MM.1S (cell line): ENCODE measurements around the gene MIF.

Source experiments
- DNase-seq: peaks from one replicate; pipeline ENCODE4 v3.0.0-alpha.2; 2015
- H2AFZ ChIP-seq: fragments of 300-600 bp; sonication (generic); 2 replicates; pipeline ENCODE4 v1.6.0; 2016; ENCODE audit warnings: antibody characterized with exemption, low read length
- H3F3A ChIP-seq: fragments of 300-600 bp; sonication (generic); 2 replicates; pipeline ENCODE4 v1.6.1; 2016; ENCODE audit warnings: mild to moderate bottlenecking, antibody characterized with exemption, low read length, moderate library complexity, mixed read lengths; ENCODE audit not compliant: insufficient read depth
- H3K27ac ChIP-seq: fragments of 300-600 bp; sonication (generic); 2 replicates; pipeline ENCODE4 v1.5.1; 2016; ENCODE audit warnings: mild to moderate bottlenecking, low read length
- H3K27me3 ChIP-seq: fragments of 300-600 bp; sonication (generic); replicated peaks from 2 replicates; pipeline ENCODE4 v1.6.0; 2016; ENCODE audit warnings: low read length; ENCODE audit not compliant: insufficient read depth
- H3K36me3 ChIP-seq: fragments of 300-600 bp; sonication (generic); replicated peaks from 2 replicates; pipeline ENCODE4 v1.6.1; 2016; ENCODE audit warnings: mild to moderate bottlenecking, low read length, mixed read lengths; ENCODE audit not compliant: insufficient read depth
- H3K4me1 ChIP-seq: fragments of 300-600 bp; sonication (generic); 2 replicates; pipeline ENCODE4 v1.6.1; 2016; ENCODE audit warnings: low read length, mixed read lengths
- H3K4me2 ChIP-seq: fragments of 300-600 bp; sonication (generic); 2 replicates; pipeline ENCODE4 v1.6.0; 2016; ENCODE audit warnings: low read depth, low read length
- H3K4me3 ChIP-seq: fragments of 300-600 bp; sonication (generic); 2 replicates; pipeline ENCODE4 v1.5.1; 2016; ENCODE audit warnings: low read length, mixed read lengths
- H3K79me2 ChIP-seq: fragments of 300-600 bp; sonication (generic); 2 replicates; pipeline ENCODE4 v1.6.1; 2016; ENCODE audit warnings: mixed run types, low read length, mixed read lengths
- H3K9ac ChIP-seq: fragments of 300-600 bp; sonication (generic); 2 replicates; pipeline ENCODE4 v1.6.1; 2016; ENCODE audit warnings: low read length, mixed read lengths
- H3K9me2 ChIP-seq: fragments of 300-600 bp; sonication (generic); replicated peaks from 2 replicates; pipeline ENCODE4 v1.6.1; 2016; ENCODE audit warnings: mild to moderate bottlenecking, low read length, mixed read lengths; ENCODE audit not compliant: insufficient read depth
- H3K9me3 ChIP-seq: fragments of 300-600 bp; sonication (generic); replicated peaks from 2 replicates; pipeline ENCODE4 v1.6.1; 2016; ENCODE audit warnings: mild to moderate bottlenecking, low read length, mixed read lengths; ENCODE audit not compliant: insufficient read depth
- H4K20me1 ChIP-seq: fragments of 300-600 bp; sonication (generic); 2 replicates; pipeline ENCODE4 v1.6.1; 2016; ENCODE audit warnings: mild to moderate bottlenecking, low read length, moderate library complexity, mixed read lengths; ENCODE audit not compliant: insufficient read depth
- CTCF ChIP-seq: fragments of 300-600 bp; sonication (generic); IDR thresholded peaks from 2 replicates; pipeline ENCODE4 v1.5.1; 2016; ENCODE audit warnings: antibody characterized with exemption, low read length, mixed read lengths
- EZH2 ChIP-seq: fragments of 300-600 bp; sonication (generic); optimal IDR thresholded peaks from 2 replicates; pipeline ENCODE3; 2017; ENCODE audit warnings: low read depth, mild to moderate bottlenecking, antibody characterized with exemption, low read length, mixed read lengths
- EZH2phosphoT487 ChIP-seq: fragments of 300-600 bp; sonication (generic); IDR thresholded peaks from 2 replicates; pipeline ENCODE4 v1.6.1; 2018; ENCODE audit warnings: antibody characterized with exemption, low read length

Gene MIF

GRCh38 chr22:23882370-23882769 lies 11.8 kb upstream of the MIF start:
- Histone ChIP-seq H3K9ac (no peak overlapping the region), H4K20me1 (no peaks in the 10 kb centered on the region), H3K4me3 (no peak overlapping the region), H3K27me3 (no peaks in the 10 kb centered on the region), H3K4me1 (no peaks in the 10 kb centered on the region), H3K9me2 (no peaks in the 10 kb centered on the region), H3K4me2 (no peak overlapping the region), H3K36me3 (no peaks in the 10 kb centered on the region), H3F3A (no peaks in the 10 kb centered on the region), H3K27ac (no peak overlapping the region), H3K79me2 (no peaks in the 10 kb centered on the region), H2AFZ (no peak overlapping the region), H3K9me3 (no peaks in the 10 kb centered on the region)
- TF ChIP-seq CTCF (no peak), EZH2phosphoT487 (no peak), EZH2 (no peak)
- DNase-seq = no peak

- TF ChIP-seq EZH2phosphoT487 (no peak), CTCF (no peak), EZH2 (no peak)
- Histone ChIP-seq H2AFZ (no peak overlapping the region), H3K9ac (no peak overlapping the region), H3K9me2 (no peaks in the 10 kb centered on the region), H3K27me3 (no peaks in the 10 kb centered on the region), H4K20me1 (no peaks in the 10 kb centered on the region), H3K27ac (no peak overlapping the region), H3K36me3 (no peaks in the 10 kb centered on the region), H3K79me2 (no peaks in the 10 kb centered on the region), H3F3A (no peaks in the 10 kb centered on the region), H3K4me2 (no peak overlapping the region), H3K4me1 (no peaks in the 10 kb centered on the region), H3K4me3 (no peak overlapping the region), H3K9me3 (no peaks in the 10 kb centered on the region)
- no peak for DNase-seq
These were observed 10.5 kb upstream of the MIF start for GRCh38 chr22:23883658-23884057.

- Histone ChIP-seq H3F3A (no peaks in the 10 kb centered on the region), H3K4me3 (no peak overlapping the region), H4K20me1 (no peaks in the 10 kb centered on the region), H3K27me3 (no peaks in the 10 kb centered on the region), H3K9ac (no peak overlapping the region), H2AFZ (no peak overlapping the region), H3K9me3 (no peaks in the 10 kb centered on the region), H3K4me1 (no peaks in the 10 kb centered on the region), H3K4me2 (no peak overlapping the region), H3K79me2 (no peaks in the 10 kb centered on the region), H3K36me3 (no peaks in the 10 kb centered on the region), H3K9me2 (no peaks in the 10 kb centered on the region), H3K27ac (no peak overlapping the region)
- TF ChIP-seq EZH2phosphoT487 = no peak
- TF ChIP-seq CTCF = no peak
- TF ChIP-seq EZH2 = no peak
- no peak for DNase-seq
These were observed 10.0 kb upstream of the MIF start for GRCh38 chr22:23884140-23884539.
